HL-60/S4 treated with retinoic acid at 250 ng/mL for 4 days and 3 days (cell line): ENCODE results near the gene WDR54.

Experiments
- in situ Hi-C: fragments of 300-500 bp; cut with MboI; formaldehyde crosslinking; loops from 2 replicates; pipeline ENCODE4 v1.7.0; 2022; ENCODE audit warnings: low sequenced_read_pairs

WDR54 gene

GRCh38 chr2:74474899-74475298 is 53.4 kb downstream of the WDR54 start:
- in situ Hi-C loops = no loop called here
